Measurements from ENCODE around the gene CCM2.
A peak's percentile ranks its signal among the peaks of the same experiment; 100 is the strongest.
"Not testable (repeated sequence)": the region's sequence is repeated elsewhere in the genome, so short reads cannot be mapped to it uniquely, and the experiment has no call there.

The CCM2 gene

DNA sequence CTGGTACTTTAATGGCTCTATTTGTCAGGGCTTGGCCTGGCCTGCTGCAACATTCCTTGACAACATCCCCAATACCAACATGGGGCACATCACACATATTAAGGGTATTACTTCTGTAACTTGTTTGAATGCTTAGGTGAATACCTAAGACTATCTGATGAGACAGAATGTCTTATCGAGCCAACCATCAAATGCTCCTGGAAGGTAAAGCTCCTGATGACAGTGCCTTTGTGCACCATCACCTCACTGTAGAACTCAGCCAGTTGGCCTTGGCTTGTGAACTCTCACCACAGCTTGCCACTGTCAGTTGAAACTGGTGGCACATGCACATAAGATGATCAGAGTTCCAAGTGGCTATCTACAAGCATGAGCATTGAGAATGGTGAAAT, 17.5 kb upstream of the CCM2 start:
- no peak for DNase-seq

DNA sequence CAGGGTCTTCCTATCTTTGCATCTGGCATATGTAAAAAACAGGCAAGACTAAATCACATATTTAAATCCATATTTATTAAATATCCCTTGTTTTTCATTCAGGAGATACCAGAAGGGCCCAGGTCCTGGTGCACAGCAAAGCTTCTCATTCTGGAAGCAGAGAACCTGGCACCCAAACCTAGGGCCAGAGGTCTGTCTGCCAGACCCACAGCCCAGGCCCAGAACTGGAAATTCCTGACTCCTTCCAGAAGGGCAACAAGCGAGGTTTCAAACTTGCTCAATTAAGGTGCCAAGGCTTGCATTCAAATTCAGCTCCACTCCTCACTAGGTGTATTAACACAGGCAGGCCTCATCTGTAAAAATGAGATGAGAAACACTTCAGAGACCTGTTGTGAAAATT, 17.0 kb upstream of the CCM2 start:
- DNase-seq = no peak

DNA sequence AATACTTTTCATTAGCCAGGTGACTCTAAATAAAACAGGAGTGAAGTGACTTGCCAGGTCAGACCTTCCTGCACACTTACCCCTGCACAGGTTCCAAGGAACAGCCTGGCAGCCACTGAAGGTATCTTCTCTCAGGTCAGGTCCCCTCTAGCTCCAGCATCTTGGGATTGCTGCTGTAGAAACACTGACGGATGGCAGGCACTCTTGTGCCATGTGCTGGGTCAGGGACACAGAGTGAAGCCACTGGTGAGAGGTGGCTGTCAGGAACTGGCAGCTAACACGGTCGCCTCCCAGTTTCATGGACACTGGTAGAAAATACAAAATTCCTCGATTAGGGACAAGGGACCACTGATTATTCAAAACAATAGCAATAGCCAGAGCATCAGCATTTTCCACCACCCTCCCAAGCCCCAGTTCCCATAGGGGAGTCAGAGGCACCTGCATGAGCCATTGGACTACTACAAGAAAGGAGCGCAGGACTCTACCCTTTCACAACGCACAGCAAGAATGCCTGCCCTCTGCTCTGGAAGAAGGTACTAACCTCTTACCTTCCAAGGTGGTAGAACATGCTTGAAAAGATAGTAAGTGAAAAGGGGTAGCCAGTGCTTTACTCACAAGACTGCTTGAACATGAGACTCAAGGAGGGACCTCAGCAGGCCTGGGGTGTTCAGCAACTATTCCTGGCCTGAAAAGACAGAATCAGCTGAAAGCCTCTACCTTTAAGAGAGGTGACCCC, 16.1 kb upstream of the CCM2 start:
- no peak for DNase-seq

DNA sequence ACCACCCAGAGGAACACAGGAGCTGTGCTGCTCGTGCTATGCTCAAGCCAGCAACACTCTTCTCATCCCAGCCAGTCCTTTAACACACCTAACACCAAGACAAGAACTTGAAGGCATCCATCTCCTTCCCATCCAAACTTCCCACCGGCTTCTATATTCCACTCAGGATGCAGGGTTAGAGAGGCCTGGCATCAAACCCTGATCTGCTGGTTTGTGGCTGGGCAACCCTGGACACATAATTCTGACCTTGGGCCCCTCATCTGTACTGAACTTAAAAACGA, 15.6 kb upstream of the CCM2 start:
- no peak for DNase-seq

DNA sequence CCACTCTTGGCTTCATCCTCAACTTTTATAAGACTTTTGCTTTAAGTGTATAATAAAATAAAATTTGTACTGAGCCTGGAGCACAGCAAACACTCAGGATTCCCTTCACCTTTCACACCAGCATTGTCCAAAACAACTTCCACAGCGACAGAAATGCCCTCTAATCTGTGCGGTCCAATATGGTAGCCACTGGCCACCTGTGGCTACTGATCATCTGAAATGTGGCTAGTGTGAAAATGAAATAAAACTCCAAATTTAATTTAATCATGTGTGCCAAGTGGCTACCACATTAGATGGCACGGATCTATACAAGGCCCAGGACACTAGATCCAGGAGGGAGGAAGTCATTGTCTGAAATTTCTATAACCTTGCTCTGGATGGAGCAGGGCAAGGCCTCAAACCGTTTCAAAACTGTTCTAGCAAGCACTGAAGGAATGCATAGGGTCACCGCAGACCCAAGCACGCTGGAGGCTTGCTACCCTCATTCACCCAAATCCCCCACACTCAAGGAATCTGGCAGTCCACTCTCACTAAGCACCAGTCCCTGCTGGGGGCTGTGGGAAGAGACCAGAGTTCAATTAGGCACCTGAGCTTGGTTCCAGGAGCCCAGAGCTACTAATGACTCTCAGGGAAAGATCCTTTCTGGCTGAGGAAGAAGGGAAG, 14.8 kb upstream of the CCM2 start:
- no peak for DNase-seq

DNA sequence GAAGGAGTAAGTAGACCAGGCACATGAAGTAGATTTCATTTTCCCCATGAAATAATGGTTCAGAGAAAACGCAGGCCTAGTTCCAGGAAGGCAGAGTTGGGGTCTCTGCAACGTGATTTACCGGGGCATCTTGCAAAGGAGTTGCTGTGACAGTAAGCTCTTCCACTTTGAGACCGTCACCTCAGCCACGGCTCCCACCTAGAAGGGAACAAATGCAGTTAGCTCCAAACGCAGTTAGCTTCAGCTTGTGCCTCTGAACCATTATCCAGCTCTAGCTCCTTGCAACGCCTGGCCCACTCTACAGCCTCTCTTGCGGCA, 14.1 kb upstream of the CCM2 start:
- DNase-seq = no peak

DNA sequence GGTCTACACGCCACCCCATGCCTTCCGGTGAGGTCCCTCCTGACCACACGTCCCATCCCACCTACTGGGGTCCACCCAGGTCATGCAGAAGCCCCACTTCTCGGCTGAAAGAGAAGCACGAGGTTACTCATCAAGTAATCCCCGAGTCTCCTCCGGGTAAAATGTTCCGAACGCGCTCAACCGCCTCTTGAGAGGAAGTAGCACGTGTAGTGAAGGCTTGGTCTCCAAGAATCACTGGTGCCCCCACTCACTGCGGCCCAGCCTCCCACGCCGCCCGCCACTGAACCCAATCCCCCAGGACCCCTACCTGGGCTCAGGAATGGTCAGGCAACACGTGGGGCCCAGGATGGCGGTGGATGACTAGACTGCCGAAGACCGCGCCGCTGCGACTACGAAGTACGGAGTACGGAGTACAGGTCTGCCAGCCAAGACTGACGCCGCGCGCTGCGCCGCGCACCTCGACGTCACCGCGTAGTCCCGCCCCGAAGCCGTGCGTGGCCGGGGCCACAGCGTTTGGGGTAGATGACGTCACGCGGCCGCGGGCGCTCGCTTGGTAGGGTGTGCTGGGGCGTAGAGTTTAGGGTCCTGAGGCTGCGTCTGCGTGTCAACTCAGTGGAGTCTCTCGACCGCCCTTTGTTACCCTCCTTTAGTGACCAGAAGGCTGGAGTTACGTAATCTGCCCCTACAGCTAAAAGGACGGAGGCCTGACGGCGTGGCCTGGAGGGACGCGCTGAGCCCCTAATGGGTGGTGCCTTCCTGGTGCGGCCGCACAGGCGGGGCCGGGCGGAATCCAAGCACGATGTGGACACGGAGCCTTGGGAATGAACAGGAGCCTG, 13.6 kb upstream of the CCM2 start:
- peak; percentile 77 for DNase-seq

DNA sequence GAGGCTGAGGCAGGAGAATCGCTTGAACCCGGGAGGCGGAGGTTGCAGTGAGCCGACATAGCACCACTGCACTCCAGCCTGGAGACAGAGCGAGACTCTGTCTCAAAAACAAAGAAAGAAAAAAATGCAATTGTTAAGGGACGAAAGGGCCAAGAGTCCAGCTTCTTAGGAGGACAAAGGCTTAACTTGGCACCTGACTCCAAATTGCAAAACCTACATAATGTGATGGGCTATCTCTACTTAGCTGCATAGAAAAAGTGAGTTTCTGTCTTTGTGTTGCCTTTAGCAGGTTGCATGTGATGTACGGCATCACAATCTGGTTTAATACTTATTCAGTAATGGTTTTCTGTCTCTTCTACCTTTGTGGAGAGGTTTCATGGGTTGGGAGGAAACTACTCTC, 12.5 kb upstream of the CCM2 start:
- no peak for DNase-seq

DNA sequence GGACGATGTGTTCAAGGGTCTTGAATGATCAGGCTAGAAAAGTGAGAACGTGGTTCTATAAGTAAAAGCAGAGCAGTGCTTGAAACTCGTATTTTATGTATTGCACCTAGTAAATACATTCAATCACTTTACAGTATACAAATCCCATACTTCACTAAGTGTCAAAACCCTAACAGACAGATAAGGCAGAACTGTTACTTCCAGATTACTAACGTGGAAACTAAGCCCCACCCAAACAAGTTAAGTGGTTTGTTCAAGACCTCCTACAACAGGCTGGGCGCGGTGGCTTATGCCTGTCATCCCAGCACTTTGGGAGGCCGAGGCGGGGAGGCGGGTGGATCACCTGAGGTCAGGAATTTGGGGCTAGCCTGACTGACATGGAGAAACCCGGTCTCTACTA, 12.0 kb upstream of the CCM2 start:
- no peak for DNase-seq

DNA sequence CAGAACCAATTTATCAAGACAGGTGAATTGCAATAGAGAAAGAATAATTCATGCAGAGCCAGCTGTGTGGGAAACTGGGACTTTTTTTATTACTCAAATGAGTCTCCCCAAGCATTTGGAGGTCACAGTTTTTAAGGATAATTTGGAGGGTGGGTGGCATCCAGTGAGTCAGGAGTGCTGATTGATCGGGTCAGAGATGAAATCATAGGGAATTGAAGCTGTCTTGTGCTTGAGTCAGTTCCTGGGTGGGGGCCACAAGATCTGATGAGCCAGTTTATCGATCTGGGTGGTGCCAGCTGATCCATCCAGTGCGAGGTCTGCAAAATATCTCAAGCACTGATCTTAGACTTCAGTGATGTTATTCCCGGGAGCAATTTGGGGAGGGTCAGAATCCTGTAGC, 11.3 kb upstream of the CCM2 start:
- DNase-seq = no peak

DNA sequence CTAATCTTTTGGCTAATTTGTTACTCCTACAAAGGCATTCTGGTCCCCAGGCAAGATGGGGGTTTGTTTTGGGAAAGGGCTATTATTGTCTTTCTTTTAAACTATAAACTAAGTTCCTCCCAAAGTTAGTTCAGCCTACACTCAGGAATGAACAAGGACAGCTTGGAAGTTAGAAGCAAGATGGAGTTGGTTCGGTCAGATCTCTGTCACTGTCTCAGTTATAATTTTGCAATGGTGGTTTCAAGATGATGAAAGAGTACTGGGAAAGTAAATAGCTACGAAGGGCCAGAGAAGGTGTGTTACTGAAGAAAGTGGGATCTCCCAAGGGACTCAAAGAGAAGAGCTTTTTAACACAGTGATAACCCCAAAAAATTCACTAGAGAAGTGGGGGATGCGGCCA, 10.9 kb upstream of the CCM2 start:
- DNase-seq = no peak

DNA sequence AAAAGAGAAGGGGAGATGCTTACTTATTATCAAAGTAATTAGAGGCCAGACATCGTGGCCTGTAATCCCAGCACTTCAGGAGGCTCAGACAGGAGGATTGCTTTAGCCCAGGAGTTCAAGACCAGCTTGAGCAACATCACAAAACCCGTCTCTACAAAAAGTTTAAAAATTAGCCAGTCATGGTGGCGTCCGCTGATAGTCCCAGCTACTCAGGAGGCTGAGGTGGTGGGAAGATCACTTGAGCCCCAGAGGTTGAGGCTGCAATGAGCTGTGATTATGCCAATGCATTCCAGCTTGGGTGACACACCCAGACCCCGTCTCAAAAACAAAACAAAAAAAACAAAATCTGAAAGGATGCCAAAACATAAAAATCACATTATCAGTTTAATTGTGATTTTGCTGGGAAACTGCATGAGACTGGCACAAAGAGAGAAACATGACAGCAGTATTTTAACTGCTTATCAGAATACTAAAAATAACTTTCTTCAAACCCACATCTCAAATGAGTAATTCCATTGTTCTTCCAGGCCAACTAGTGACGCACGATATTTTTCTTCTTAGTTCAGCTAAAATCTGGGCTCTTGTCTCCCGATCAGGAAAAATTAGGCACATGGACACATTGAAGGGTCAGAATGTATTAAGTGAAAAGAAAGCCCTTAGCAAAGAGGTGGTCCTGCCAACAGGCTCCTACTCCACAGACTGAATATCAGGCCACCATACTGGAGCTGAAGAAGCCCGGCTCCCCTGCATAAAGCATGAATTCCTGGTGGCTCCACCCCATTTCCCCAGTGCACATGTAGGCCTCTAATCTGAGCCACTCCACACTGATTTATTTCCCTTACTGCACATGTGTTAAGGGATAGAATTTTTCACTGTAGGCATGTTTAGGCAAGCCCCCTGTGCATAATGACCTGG, 9.6 kb upstream of the CCM2 start:
- DNase-seq = no peak

DNA sequence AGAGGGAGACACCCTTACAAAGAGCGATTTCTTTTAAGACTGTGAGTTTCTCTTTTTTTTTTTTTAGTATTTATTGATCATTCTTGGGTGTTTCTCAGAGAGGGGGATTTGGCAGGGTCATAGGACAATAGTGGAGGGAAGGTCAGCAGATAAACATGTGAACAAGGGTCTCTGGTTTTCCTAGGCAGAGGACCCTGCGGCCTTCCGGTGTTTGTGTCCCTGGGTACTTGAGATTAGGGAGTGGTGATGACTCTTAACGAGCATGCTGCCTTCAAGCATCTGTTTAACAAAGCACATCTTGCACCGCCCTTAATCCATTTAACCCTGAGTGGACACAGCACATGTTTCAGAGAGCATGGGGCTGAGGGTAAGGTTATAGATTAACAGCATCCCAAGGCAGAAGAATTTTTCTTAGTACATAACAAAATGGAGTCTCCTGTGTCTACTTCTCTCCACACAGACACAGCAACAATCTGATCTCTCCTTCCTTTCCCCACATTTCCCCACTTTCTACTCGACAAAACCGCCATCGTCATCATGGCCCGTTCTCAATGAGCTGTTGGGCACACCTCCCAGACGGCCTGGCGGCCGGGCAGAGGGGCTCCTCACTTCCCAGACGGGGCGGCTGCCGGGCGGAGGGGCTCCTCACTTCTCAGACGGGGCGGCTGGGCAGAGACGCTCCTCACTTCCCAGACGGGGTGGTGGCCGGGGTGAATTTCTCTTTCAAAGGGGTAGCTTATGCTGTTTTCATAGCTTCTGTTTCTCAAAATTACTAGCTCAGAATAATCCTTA, 7.8 kb upstream of the CCM2 start:
- DNase-seq = not testable (repeated sequence)

DNA sequence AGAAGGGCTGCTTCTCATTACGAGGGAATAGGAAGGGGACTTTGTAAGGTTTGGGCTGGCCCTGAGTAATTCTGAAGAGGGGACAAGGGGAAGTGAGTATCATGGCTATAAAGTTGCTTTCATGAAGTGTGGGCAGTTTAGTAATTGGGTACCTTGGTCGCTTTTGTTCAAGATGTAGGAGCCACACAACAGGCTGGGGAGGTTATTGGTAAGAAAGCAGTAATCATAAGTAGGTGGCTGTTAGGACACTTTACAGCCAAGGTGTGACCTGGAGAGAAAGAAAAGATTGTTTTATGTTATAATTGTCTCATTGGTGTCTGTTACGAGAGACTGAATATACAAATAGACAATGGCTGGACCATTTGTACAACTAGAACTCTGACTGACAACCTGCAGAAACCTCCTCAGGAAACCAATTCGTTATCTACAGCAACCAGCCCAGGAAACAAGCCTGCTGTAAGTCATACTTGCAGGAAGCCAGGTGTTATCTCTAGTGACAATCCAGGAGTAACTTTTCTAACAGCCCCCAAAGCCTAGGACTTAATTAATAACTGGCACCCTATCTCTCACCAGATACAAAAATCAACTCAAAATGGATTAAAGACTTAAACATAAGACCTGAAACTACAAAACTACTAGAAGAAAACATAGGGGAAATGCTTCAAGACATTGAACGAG, 5.0 kb upstream of the CCM2 start:
- DNase-seq = no peak

DNA sequence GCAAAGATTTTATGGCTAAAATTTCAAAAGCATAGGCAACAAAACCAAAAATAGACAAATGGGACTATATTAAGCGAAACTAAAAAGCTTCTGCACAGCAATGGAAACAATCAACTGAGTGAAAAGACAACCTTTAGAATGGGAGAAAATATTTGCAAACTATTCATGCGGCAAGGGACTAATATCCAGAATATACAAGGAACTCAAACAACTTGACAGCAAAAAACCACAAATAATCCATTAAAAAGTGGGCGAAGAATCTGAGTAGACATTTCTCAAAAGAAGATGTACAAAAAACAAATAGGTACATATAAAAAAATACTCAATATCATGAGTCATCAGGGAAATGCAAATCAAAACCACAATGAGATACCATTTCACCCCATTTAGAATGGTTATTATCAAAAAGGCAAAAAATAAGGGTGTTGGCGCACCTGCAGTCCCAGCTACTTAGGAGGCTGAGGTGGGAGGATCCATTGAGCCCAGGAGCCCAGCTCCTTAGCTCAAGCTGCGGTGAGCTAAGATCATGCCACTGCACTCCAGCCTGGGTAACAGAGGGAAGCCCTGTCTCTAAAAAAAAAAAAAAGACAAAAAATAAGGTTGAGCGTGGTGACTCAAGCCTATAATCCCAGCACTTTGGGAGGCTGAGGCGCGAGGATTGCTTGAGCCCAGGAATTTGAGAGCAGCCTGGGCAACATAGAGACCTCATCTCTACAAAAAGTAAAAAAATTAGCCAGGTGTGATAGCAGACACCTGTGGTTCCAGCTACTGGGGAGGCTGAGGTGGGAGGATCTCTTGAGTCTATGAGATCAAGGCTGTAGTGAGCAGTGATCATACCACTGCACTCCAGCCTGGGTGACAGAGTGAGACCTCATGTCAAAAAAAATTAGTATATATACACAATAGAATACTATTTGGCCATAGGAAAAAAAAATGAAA, 4.2 kb upstream of the CCM2 start:
- DNase-seq = no peak

DNA sequence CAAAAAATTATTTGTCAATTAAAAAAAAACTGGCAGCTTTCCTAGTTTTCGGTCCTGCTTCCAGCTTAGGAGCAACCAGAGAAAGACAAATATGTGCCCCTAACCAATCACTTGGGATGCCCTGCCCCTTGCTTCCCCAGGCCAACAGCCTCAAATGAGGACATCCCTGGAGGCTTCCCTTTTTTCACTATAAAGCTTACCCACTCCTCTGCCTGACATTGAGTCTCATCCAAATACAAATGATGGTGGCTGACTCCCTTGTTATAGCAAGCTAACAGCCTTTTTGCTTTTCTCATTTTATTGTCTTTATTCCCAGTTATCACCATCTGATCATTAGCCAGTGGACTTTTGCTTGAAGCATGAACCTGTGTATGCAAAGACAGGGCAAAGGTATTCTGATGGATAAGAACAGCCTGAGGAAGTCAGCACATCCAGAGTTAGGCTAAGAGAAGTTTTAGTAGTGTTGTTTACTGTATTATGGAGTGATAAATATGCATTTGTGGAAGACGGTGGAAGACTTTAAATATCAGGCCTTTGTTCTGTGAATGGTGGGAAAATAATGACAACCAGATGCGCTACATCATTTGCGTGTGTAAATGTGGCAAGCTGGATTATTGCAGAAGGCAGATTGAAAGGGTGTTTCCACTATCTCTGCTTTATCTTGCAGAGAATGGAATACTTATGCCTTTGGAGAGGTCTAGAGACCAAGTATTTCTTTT, 1.7 kb upstream of the CCM2 start:
- DNase-seq = no peak

DNA sequence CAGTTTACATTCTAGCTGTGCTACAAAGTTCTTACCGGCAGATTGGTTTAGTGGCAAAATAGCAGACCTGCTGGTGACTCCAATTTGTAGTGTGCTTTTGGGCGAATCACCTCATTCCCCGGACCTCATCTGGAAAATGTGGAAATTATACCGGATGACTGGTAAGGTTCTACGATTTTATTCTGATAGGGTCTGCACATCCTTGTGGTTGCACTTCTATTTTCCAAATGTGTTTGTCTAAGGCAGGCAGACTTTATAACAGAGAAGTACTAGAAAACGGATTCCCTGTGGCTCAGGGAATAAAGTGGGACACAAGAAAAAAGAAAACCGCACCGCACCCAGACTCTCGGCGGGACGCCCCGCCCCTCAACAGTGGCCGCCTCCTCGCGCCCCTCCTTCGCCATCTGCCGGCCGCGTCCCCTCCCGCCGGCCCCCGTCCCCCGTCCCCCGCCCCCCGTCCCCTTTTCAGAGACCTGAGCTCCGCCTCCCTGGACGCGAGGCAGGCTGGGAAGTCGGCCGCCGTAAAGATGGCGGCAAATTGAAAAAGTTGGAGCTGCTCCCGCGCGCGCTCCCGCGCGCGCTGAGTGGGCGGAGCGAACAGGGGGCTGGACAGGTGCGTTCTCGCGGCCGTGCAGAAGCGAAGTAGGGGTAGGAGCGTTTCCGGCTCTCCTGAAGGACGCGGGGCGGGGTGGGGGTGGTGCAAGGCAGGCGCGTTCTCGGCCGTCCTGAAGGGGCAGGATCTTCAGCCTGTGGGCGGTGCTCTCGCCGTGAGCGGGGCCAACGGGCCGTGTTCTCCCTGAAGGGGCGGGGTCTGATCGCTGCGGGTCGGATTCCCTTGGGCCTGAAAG, 532 bp upstream of the CCM2 start:
- peak; percentile 96 for DNase-seq

DNA sequence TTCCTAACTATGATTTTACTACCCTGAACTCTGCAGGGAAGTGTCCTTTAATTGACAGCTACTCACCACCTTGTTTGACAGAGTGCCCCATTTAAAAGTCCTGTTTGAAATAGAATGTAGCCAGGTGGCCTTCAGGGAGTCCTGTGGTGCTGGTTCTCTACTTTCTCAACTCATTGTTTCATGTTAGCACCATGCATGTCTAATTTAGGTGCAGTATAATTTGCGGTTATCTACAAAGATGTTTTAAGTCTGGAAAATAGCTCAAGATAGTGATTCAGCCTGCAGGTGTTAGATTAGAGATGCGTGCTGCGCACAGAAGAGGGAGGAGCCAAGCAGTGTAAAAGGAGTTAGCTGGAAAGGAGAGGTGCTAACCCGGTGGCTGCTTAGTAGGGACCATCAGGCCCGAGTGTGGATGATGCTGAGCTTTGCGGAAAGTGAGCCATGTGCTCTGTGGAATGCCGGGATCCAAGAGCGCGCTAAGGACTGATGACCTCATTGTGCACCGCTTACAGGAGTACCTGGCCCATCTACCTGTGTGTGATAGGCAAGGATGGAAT, 1.2 kb downstream of the CCM2 start:
- DNase-seq = no peak

DNA sequence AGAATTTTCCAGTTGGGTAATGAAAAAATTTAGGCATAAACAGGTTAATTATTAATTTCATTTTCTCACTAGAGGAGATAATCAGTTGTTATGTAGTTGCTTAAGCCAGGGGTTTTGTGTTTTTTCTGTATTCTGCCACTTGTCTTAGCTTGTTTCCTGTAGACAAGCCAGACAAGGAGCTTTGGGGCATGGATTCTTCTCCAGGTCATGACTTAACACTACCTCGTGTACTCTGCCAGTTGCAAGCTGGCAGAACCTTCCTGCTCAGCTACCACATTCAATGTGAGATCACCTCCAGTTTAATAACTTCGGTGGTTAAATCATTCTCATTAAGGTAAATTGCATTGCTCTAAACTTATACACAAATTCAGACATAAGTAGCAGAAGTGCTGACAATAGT, 1.8 kb downstream of the CCM2 start:
- no peak for DNase-seq
